HEK293T (cell line): ENCODE results near the gene APOB.

Source experiments
- CTCF ChIA-PET: fragments of 350-600 bp; formaldehyde crosslinking; extraction: SDS; loops from one replicate; lab custom pipeline; 2021; ENCODE audit warnings: antibody characterized with exemption, inconsistent platforms; lab: Yijun Ruan, JAX
- POLR2A ChIA-PET: fragments of 350-600 bp; formaldehyde crosslinking; extraction: SDS; loops from one replicate; lab custom pipeline; 2020; ENCODE audit warnings: antibody characterized with exemption, inconsistent platforms; lab: Yijun Ruan, JAX
- DNase-seq: peaks from one replicate; pipeline ENCODE4 v3.0.0; 2012; ENCODE audit warnings: mixed read lengths; ENCODE audit errors: extremely low spot score
- ARNT ChIP-seq: fragments of 450-650 bp; IDR thresholded peaks from 2 replicates; pipeline ENCODE4 v1.6.1; 2017; ENCODE audit warnings: mild to moderate bottlenecking
- BHLHE40 ChIP-seq: fragments of 450-650 bp; IDR thresholded peaks from 2 replicates; pipeline ENCODE4 v1.6.1; 2016; ENCODE audit warnings: mild to moderate bottlenecking, moderate library complexity, borderline replicate concordance
- CTBP1 ChIP-seq: fragments of 450-650 bp; IDR thresholded peaks from 2 replicates; pipeline ENCODE4 v1.6.1; 2016; ENCODE audit warnings: borderline replicate concordance
- ELF4 ChIP-seq: fragments of 450-650 bp; IDR thresholded peaks from 2 replicates; pipeline ENCODE4 v1.6.1; 2017; ENCODE audit warnings: antibody characterized with exemption
- FOXA1 ChIP-seq: fragments of 450-650 bp; IDR thresholded peaks from 2 replicates; pipeline ENCODE4 v1.6.1; 2016; ENCODE audit warnings: mild to moderate bottlenecking
- FOXK2 ChIP-seq: fragments of 450-650 bp; IDR thresholded peaks from 2 replicates; pipeline ENCODE4 v1.6.1; 2016; ENCODE audit warnings: mild to moderate bottlenecking
- FOXM1 ChIP-seq: fragments of 450-650 bp; IDR thresholded peaks from 2 replicates; pipeline ENCODE4 v1.6.1; 2017; ENCODE audit warnings: mild to moderate bottlenecking, borderline replicate concordance
- HDGF ChIP-seq: fragments of 450-650 bp; IDR thresholded peaks from 2 replicates; pipeline ENCODE4 v1.6.1; 2017; ENCODE audit warnings: antibody characterized with exemption, borderline replicate concordance
- L3MBTL2 ChIP-seq: fragments of 450-650 bp; conservative IDR thresholded peaks from 2 replicates; pipeline ENCODE4 v1.6.1; 2016; ENCODE audit warnings: mild to moderate bottlenecking
- LEF1 ChIP-seq: fragments of 450-650 bp; IDR thresholded peaks from 2 replicates; pipeline ENCODE4 v1.6.1; 2017; ENCODE audit warnings: mild to moderate bottlenecking, borderline replicate concordance
- NFRKB ChIP-seq: fragments of 450-650 bp; IDR thresholded peaks from 2 replicates; pipeline ENCODE4 v1.6.1; 2016; ENCODE audit warnings: mild to moderate bottlenecking, moderate library complexity
- PKNOX1 ChIP-seq: fragments of 450-650 bp; IDR thresholded peaks from 2 replicates; pipeline ENCODE4 v1.6.1; 2016
- SP1 ChIP-seq: fragments of 450-650 bp; IDR thresholded peaks from 2 replicates; pipeline ENCODE4 v1.6.1; 2017
- SUZ12 ChIP-seq: fragments of 450-650 bp; IDR thresholded peaks from 2 replicates; pipeline ENCODE4 v1.6.1; 2016; ENCODE audit warnings: mild to moderate bottlenecking
- TARDBP ChIP-seq: fragments of 450-650 bp; IDR thresholded peaks from 2 replicates; pipeline ENCODE4 v1.6.1; 2016
- ZNF384 ChIP-seq: fragments of 450-650 bp; IDR thresholded peaks from 2 replicates; pipeline ENCODE4 v1.6.1; 2016

The APOB gene

GRCh38 chr2:20982861-20983260, 61.0 kb downstream of the APOB start:
- ChIA-PET POLR2A (no interaction called here), CTCF (interaction anchor here (0.6 kb wide), 1 partner anchor 55 kb away, joined by 5 read pairs; no protein-coding TSS in a partner anchor)
- DNase-seq, result no peak
- TF ChIP-seq LEF1 (no peak), NFRKB (no peak), ELF4 (no peak), HDGF (no peak), ARNT (no peak), FOXK2 (no peak), FOXM1 (no peak), ZNF384 (no peak), BHLHE40 (no peak), FOXA1 (no peak)

GRCh38 chr2:20977520-20978180, 66.2 kb downstream of the APOB start:
- POLR2A ChIA-PET, result no interaction called here
- CTCF ChIA-PET, result no interaction called here
- no peak for DNase-seq
- TF ChIP-seq PKNOX1 (no peak), NFRKB (no peak), TARDBP (no peak), BHLHE40 (no peak), ELF4 (no peak), FOXA1 (no peak), ZNF384 (no peak), L3MBTL2 (no peak), ARNT (no peak), FOXK2 (no peak), SP1 (no peak), SUZ12 (no peak), FOXM1 (no peak), HDGF (no peak), CTBP1 (no peak), LEF1 (no peak)

GRCh38 chr2:20976527-20976926, 67.3 kb downstream of the APOB start:
- POLR2A ChIA-PET, result no interaction called here
- no peak for DNase-seq
- TF ChIP-seq LEF1 (no peak), TARDBP (no peak), SUZ12 (no peak), SP1 (no peak), CTBP1 (no peak), BHLHE40 (no peak), ARNT (no peak), FOXK2 (no peak), NFRKB (no peak), ELF4 (no peak), FOXM1 (no peak), HDGF (no peak), L3MBTL2 (no peak), ZNF384 (no peak), PKNOX1 (no peak), FOXA1 (no peak)
- CTCF ChIA-PET, result no interaction called here

GRCh38 chr2:20972792-20973565, 70.9 kb downstream of the APOB start:
- TF ChIP-seq HDGF (no peak), L3MBTL2 (no peak), FOXM1 (no peak), PKNOX1 (no peak), FOXA1 (no peak), LEF1 (no peak)
- no peak for DNase-seq
- ChIA-PET POLR2A (no interaction called here), CTCF (no interaction called here)

GRCh38 chr2:20972110-20972509, 71.8 kb downstream of the APOB start:
- no peak for DNase-seq
- ChIA-PET CTCF (no interaction called here), POLR2A (no interaction called here)
- no peak for TF ChIP-seq LEF1
- no peak for TF ChIP-seq FOXA1
- TF ChIP-seq NFRKB, result no peak
- TF ChIP-seq ZNF384, result no peak
- no peak for TF ChIP-seq PKNOX1
- no peak for TF ChIP-seq ARNT
- TF ChIP-seq L3MBTL2, result no peak
- TF ChIP-seq TARDBP, result no peak
- TF ChIP-seq CTBP1, result no peak
- TF ChIP-seq BHLHE40, result no peak
- TF ChIP-seq SP1, result no peak
- TF ChIP-seq FOXK2, result no peak
- no peak for TF ChIP-seq FOXM1
- TF ChIP-seq SUZ12, result no peak
- TF ChIP-seq HDGF, result no peak
- TF ChIP-seq ELF4, result no peak
